H1 (cell line): ENCODE measurements around the gene GHRL. TPM values are rescaled to one million over a fixed set of nuclear protein-coding genes. Genes with fewer than 3 reads are reported as not detected.

Experiments
- GTF2F1 ChIP-seq: IDR thresholded peaks from 2 replicates; pipeline ENCODE4 v1.6.1; 2012; ENCODE audit warnings: low read depth, low read length, improper control_type of control experiment, borderline replicate concordance
- JUND ChIP-seq: IDR thresholded peaks from 2 replicates; pipeline ENCODE4 v1.6.1; 2011; ENCODE audit warnings: mild to moderate bottlenecking, improper control_type of control experiment, low read length
- KDM1A ChIP-seq: fragments of 200-600, 300-600 bp; sonication (generic); IDR thresholded peaks from 2 replicates; pipeline ENCODE4 v1.7.1; 2016; ENCODE audit warnings: mild to moderate bottlenecking, low read length, borderline replicate concordance
- NANOG ChIP-seq: IDR thresholded peaks from 2 replicates; pipeline ENCODE4 v1.6.1; 2011; ENCODE audit warnings: low read length, low read depth, mild to moderate bottlenecking, inconsistent platforms; ENCODE audit not compliant: insufficient read depth, poor library complexity, severe bottlenecking
- RAD21 ChIP-seq, 2 experiments: IDR thresholded peaks in 1 of 2; conservative IDR thresholded peaks in 1 of 2; 2 replicates each; pipeline ENCODE4 v1.6.1; 2011; ENCODE audit warnings: low read depth in 2 of 2, low read length in 2 of 2, improper control_type of control experiment in 1 of 2, inconsistent platforms in 1 of 2, mild to moderate bottlenecking in 1 of 2, moderate library complexity in 1 of 2
- RXRA ChIP-seq: IDR thresholded peaks from 2 replicates; pipeline ENCODE4 v1.6.1; 2011; ENCODE audit warnings: low read depth, mild to moderate bottlenecking, low read length, moderate library complexity; ENCODE audit not compliant: insufficient read depth
- SIN3A ChIP-seq, 2 experiments: IDR thresholded peaks in 1 of 2; conservative IDR thresholded peaks in 1 of 2; 2 replicates each; pipeline ENCODE4 v1.6.1; 2011 to 2012; ENCODE audit warnings: low read length in 2 of 2, improper control_type of control experiment in 1 of 2, low read depth in 1 of 2, mild to moderate bottlenecking in 1 of 2
- TAF7 ChIP-seq: optimal IDR thresholded peaks from 2 replicates; pipeline ENCODE3; 2011; ENCODE audit warnings: low read depth, mild to moderate bottlenecking, inconsistent platforms, low read length, moderate library complexity, borderline replicate concordance
- polyA plus RNA-seq, 7 experiments: library from polyadenylated mRNA; depleted of rRNA in 3 of 7; stranded (reverse) in 5 of 7; unstranded in 2 of 7; fragments of >200 nt in 5 of 7; fragments of 200-250 nt in 2 of 7; gene quantifications; 1 replicate in 5 of 7; 2 replicates in 1 of 7; 4 replicates in 1 of 7; pipeline versions ENCODE4 v1.2.1 to v1.2.3, GENCODE V29; 2011 to 2013; ENCODE audit warnings: missing spikeins in 2 of 7, mixed read lengths in 2 of 7
- total RNA-seq: library from RNA; stranded (reverse); fragmentation: NEBNext Ultra II Directional; extraction: Animal tissue kit (Norgen Biotek cat#: 25700); gene quantifications from 2 replicates; pipeline ENCODE4 v1.2.1, GENCODE V29; 2021

GHRL gene
- total and polyA plus RNA-seq, 2 of the 8 experiments (the other 6 are each of a cell fraction or from before 2014, with no cell fraction given): 0.32 to 0.35 TPM

- TF ChIP-seq TAF7 (no peak), RAD21 (IDR thresholded peaks at IDR 0.05 in 1 of 2, conservative IDR thresholded peaks at IDR 0.05 in 1 of 2; ENCODE audit: low read depth in 2 of 2, low read length in 2 of 2) (no peak), GTF2F1 (no peak), SIN3A (conservative IDR thresholded peaks at IDR 0.05 in 1 of 2, IDR thresholded peaks at IDR 0.05 in 1 of 2; ENCODE audit: low read depth in 1 of 2, low read length in 2 of 2) (no peak), NANOG (no peak), JUND (no peak), KDM1A (no peak), RXRA (no peak)
Measured at GRCh38 chr3:10317311-10317960, 24.7 kb upstream of the GHRL start (continued).
